H1 (cell line): ENCODE measurements around the gene PRKN. TPM values are rescaled to one million over a fixed set of nuclear protein-coding genes. Genes with fewer than 3 reads are reported as not detected.

ENCODE experiments used
- CTCF ChIA-PET: fragments of 300-600 bp; sonication (Branson Sonifier 250); formaldehyde crosslinking; loops from one replicate; lab custom pipeline; 2021; ENCODE audit not compliant: partially characterized antibody; lab: Charles Lee
- POLR2A ChIA-PET: fragments of 300-600 bp; sonication (Branson Sonifier 250); formaldehyde crosslinking; loops from one replicate; lab custom pipeline; 2021; ENCODE audit warnings: inconsistent platforms; ENCODE audit not compliant: partially characterized antibody; lab: Charles Lee
- DNase-seq, 2 experiments: peaks; one replicate each; pipeline versions ENCODE4 v3.0.0 to v3.0.0-alpha.2; 2010 to 2022; ENCODE audit warnings: low spot score in 2 of 2, low read depth in 1 of 2, mixed read lengths in 1 of 2
- FAIRE-seq: peaks from 2 replicates; lab custom pipeline; 2011; peaks lifted over from hg19 to GRCh38; lab: Jason Lieb, UNC
- H2AFZ ChIP-seq: 2 replicates; pipeline ENCODE4 v1.8.1; 2012; ENCODE audit warnings: low read length, inconsistent platforms
- H2AK5ac ChIP-seq: 2 replicates; pipeline ENCODE4 v1.6.1; 2013; ENCODE audit warnings: low read depth, low read length
- H2BK120ac ChIP-seq: replicated peaks from 2 replicates; pipeline ENCODE3; 2013; ENCODE audit warnings: low read depth, low read length, inconsistent platforms
- H2BK12ac ChIP-seq: 2 replicates; pipeline ENCODE4 v1.6.1; 2013; ENCODE audit warnings: low read depth, low read length
- H2BK15ac ChIP-seq: 2 replicates; pipeline ENCODE4 v1.6.1; 2013; ENCODE audit warnings: low read length
- H2BK20ac ChIP-seq: 2 replicates; pipeline ENCODE4 v1.6.1; 2013; ENCODE audit warnings: low read length
- H2BK5ac ChIP-seq: 2 replicates; pipeline ENCODE4 v1.6.1; 2013; ENCODE audit warnings: low read depth, low read length
- H3K14ac ChIP-seq: 2 replicates; pipeline ENCODE4 v1.6.1; 2013; ENCODE audit warnings: inconsistent platforms; ENCODE audit not compliant: insufficient read length
- H3K18ac ChIP-seq: 2 replicates; pipeline ENCODE4 v1.6.1; 2013; ENCODE audit warnings: low read length; ENCODE audit errors: extremely low read depth
- H3K23ac ChIP-seq: 2 replicates; pipeline ENCODE4 v1.6.1; 2013; ENCODE audit warnings: inconsistent platforms; ENCODE audit not compliant: insufficient read length
- H3K23me2 ChIP-seq: 2 replicates; pipeline ENCODE4 v1.6.1; 2013; ENCODE audit warnings: low read depth, low read length
- H3K27ac ChIP-seq: 2 replicates; pipeline ENCODE4 v1.6.1; 2011; ENCODE audit warnings: low read depth, low read length, inconsistent platforms
- H3K27me3 ChIP-seq, 4 experiments: replicated peaks in 1 of 4; 1 replicate in 1 of 4; 2 replicates in 3 of 4; pipeline versions ENCODE4 v1.6.1 to v1.8.1; 2011 to 2013; ENCODE audit warnings: low read length in 3 of 4, mild to moderate bottlenecking in 3 of 4, inconsistent platforms in 2 of 4, mixed read lengths in 2 of 4, moderate library complexity in 1 of 4; ENCODE audit not compliant: control insufficient read depth in 3 of 4, insufficient read depth in 3 of 4; ENCODE audit errors: extremely low read depth in 1 of 4
- H3K36me3 ChIP-seq, 4 experiments: 2 replicates each; pipeline versions ENCODE4 v1.6.1 to v1.8.1; 2011 to 2013; ENCODE audit warnings: mild to moderate bottlenecking in 4 of 4, low read length in 3 of 4, moderate library complexity in 2 of 4, control low read depth in 1 of 4, inconsistent platforms in 1 of 4; ENCODE audit not compliant: insufficient read depth in 4 of 4, control insufficient read depth in 2 of 4
- H3K4ac ChIP-seq: replicated peaks from 2 replicates; pipeline ENCODE3; 2013; ENCODE audit warnings: low read length, low read depth, mixed read lengths, inconsistent platforms; ENCODE audit not compliant: insufficient read length
- H3K4me1 ChIP-seq, 4 experiments: replicated peaks in 1 of 4; 1 replicate in 1 of 4; 2 replicates in 3 of 4; pipeline versions ENCODE4 v1.6.1 to v1.8.1; 2011 to 2013; ENCODE audit warnings: low read length in 3 of 4, inconsistent platforms in 2 of 4, mixed read lengths in 1 of 4; ENCODE audit not compliant: insufficient read depth in 4 of 4, control insufficient read depth in 3 of 4
- H3K4me2 ChIP-seq, 2 experiments: 2 replicates each; pipeline versions ENCODE4 v1.6.1 to v1.8.1; 2011 to 2013; ENCODE audit warnings: low read depth in 2 of 2, low read length in 2 of 2, control low read depth in 1 of 2, inconsistent platforms in 1 of 2, mild to moderate bottlenecking in 1 of 2; ENCODE audit not compliant: insufficient read depth in 1 of 2
- H3K4me3 ChIP-seq, 4 experiments: fragments of 200-600, 300-600 bp in 1 of 4; sonication (generic), shearing (Covaris generic), sonication (Bioruptor Twin) in 1 of 4; 2 replicates each; pipeline versions ENCODE4 v1.5.1 to v1.8.1; 2011 to 2016; ENCODE audit warnings: low read length in 4 of 4, low read depth in 3 of 4, control low read depth in 2 of 4, inconsistent platforms in 2 of 4, mild to moderate bottlenecking in 2 of 4, mixed read lengths in 1 of 4, moderate library complexity in 1 of 4; ENCODE audit not compliant: insufficient read depth in 2 of 4; ENCODE audit errors: extremely low read depth in 1 of 4
- H3K56ac ChIP-seq: replicated peaks from 2 replicates; pipeline ENCODE3; 2013; ENCODE audit warnings: low read depth, mild to moderate bottlenecking, mixed read lengths, low read length, inconsistent platforms; ENCODE audit not compliant: insufficient read length
- H3K79me1 ChIP-seq: 2 replicates; pipeline ENCODE4 v1.6.1; 2013; ENCODE audit warnings: low read depth, low read length, control low read depth
- H3K79me2 ChIP-seq, 2 experiments: 2 replicates each; pipeline versions ENCODE4 v1.6.1 to v1.8.1; 2012 to 2013; ENCODE audit warnings: low read length in 2 of 2, mild to moderate bottlenecking in 2 of 2, inconsistent platforms in 1 of 2; ENCODE audit not compliant: insufficient read depth in 2 of 2, control insufficient read depth in 1 of 2
- H3K9ac ChIP-seq, 4 experiments: replicated peaks in 1 of 4; 1 replicate in 1 of 4; 2 replicates in 3 of 4; pipeline versions ENCODE4 v1.6.1 to v1.8.1; 2011 to 2013; ENCODE audit warnings: low read depth in 3 of 4, low read length in 3 of 4, control low read depth in 2 of 4, mild to moderate bottlenecking in 2 of 4, moderate library complexity in 2 of 4, inconsistent platforms in 1 of 4; ENCODE audit errors: extremely low read depth in 1 of 4
- H3K9me3 ChIP-seq, 2 experiments: 2 replicates each; pipeline versions ENCODE4 v1.6.1 to v1.8.1; 2012 to 2013; ENCODE audit warnings: mild to moderate bottlenecking in 2 of 2, moderate library complexity in 2 of 2, control low read depth in 1 of 2, inconsistent platforms in 1 of 2, low read depth in 1 of 2, low read length in 1 of 2, mixed read lengths in 1 of 2; ENCODE audit not compliant: insufficient read depth in 2 of 2
- H4K20me1 ChIP-seq, 2 experiments: replicated peaks in 1 of 2; 2 replicates each; pipeline versions ENCODE3 to v1.8.1; 2011 to 2013; ENCODE audit warnings: inconsistent platforms in 2 of 2, low read length in 2 of 2, mild to moderate bottlenecking in 1 of 2; ENCODE audit not compliant: insufficient read depth in 2 of 2, control insufficient read depth in 1 of 2
- H4K5ac ChIP-seq: 2 replicates; pipeline ENCODE4 v1.6.1; 2013; ENCODE audit warnings: low read length, low read depth, mixed read lengths, inconsistent platforms; ENCODE audit not compliant: insufficient read length
- H4K8ac ChIP-seq: 2 replicates; pipeline ENCODE4 v1.8.0; 2013; ENCODE audit warnings: mild to moderate bottlenecking, moderate library complexity, low read length, inconsistent platforms; ENCODE audit not compliant: insufficient read depth; ENCODE audit errors: extremely low read depth
- H4K91ac ChIP-seq: replicated peaks from 2 replicates; pipeline ENCODE3; 2013; ENCODE audit warnings: low read length, mixed read lengths, inconsistent platforms; ENCODE audit not compliant: insufficient read length
- BACH1 ChIP-seq: IDR thresholded peaks from 2 replicates; pipeline ENCODE4 v1.6.1; 2012; ENCODE audit warnings: low read length, improper control_type of control experiment
- CBX8 ChIP-seq: fragments of 300-800, 300-1000 bp; sonication (generic); IDR thresholded peaks from 2 replicates; pipeline ENCODE4 v1.7.1; 2016; ENCODE audit warnings: low read depth, low read length, borderline replicate concordance
- JUN ChIP-seq: IDR thresholded peaks from 2 replicates; pipeline ENCODE4 v1.6.1; 2011; ENCODE audit warnings: low read depth, mild to moderate bottlenecking, improper control_type of control experiment, low read length
- JUND ChIP-seq: IDR thresholded peaks from 2 replicates; pipeline ENCODE4 v1.6.1; 2011; ENCODE audit warnings: mild to moderate bottlenecking, improper control_type of control experiment, low read length
- KDM4A ChIP-seq: IDR thresholded peaks from one replicate; pipeline ENCODE4 v1.7.1; 2012; ENCODE audit warnings: low read depth, mild to moderate bottlenecking, moderate library complexity, low read length, inconsistent platforms; ENCODE audit not compliant: severe bottlenecking
- NRF1 ChIP-seq: IDR thresholded peaks from 2 replicates; pipeline ENCODE4 v1.6.1; 2011; ENCODE audit warnings: mild to moderate bottlenecking, low read depth, low read length, improper control_type of control experiment
- SAP30 ChIP-seq: fragments of 300-600 bp; sonication (generic); IDR thresholded peaks from 2 replicates; pipeline ENCODE4 v1.7.1; 2012; ENCODE audit warnings: low read length, moderate library complexity, mild to moderate bottlenecking, inconsistent platforms; ENCODE audit not compliant: insufficient read depth, insufficient replicate concordance
- SIX5 ChIP-seq: IDR thresholded peaks from 2 replicates; pipeline ENCODE4 v1.6.1; 2011; ENCODE audit warnings: mild to moderate bottlenecking, low read depth, low read length
- TEAD4 ChIP-seq: IDR thresholded peaks from 2 replicates; pipeline ENCODE4 v1.6.1; 2012; ENCODE audit warnings: low read depth, low read length, inconsistent platforms, mixed read lengths
- WGBS, 2 experiments: shearing (Covaris generic) in 1 of 2; methylation state at CpG; one replicate each; pipeline versions ENCODE4 v1.1.6 to v1.1.7; 2013 to 2015; ENCODE audit warnings: low lambda C conversion rate in 2 of 2, mixed read lengths in 2 of 2, inconsistent platforms in 1 of 2, low coverage in 1 of 2, missing lambda C conversion rate in 1 of 2; ENCODE audit not compliant: insufficient replicate concordance in 2 of 2, insufficient coverage in 1 of 2, insufficient read length in 1 of 2; ENCODE audit errors: extremely low coverage in 1 of 2, missing lambda C conversion rate in 1 of 2; 5-methylcytosine and 5-hydroxymethylcytosine counted together
- polyA plus RNA-seq, 7 experiments: library from polyadenylated mRNA; depleted of rRNA in 3 of 7; stranded (reverse) in 5 of 7; unstranded in 2 of 7; fragments of >200 nt in 5 of 7; fragments of 200-250 nt in 2 of 7; gene quantifications; 1 replicate in 5 of 7; 2 replicates in 1 of 7; 4 replicates in 1 of 7; pipeline versions ENCODE4 v1.2.1 to v1.2.3, GENCODE V29; 2011 to 2013; ENCODE audit warnings: missing spikeins in 2 of 7, mixed read lengths in 2 of 7
- total RNA-seq: library from RNA; stranded (reverse); fragmentation: NEBNext Ultra II Directional; extraction: Animal tissue kit (Norgen Biotek cat#: 25700); gene quantifications from 2 replicates; pipeline ENCODE4 v1.2.1, GENCODE V29; 2021

The PRKN gene
- total and polyA plus RNA-seq, 2 of the 8 experiments (the other 6 are each of a cell fraction or from before 2014, with no cell fraction given): 0.13 to 0.29 TPM

DNA sequence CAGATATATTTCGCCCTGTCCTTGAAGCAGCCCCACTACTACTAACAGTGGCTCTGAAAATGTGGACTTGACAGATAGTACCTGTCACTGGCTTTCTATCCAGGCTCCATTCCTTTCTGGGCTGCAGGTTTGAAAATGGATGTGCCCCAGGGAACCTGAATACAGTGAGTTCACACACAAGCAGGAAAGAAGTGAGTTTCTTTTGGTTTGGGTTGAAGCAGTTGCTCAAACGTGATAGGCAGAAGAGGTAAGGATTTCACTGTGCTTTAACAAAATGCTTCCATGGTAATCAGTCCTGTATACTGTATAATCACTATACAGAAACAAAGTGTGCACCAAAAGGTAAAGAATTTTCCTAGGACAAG lies 382.9 kb downstream of the PRKN start:
- Histone ChIP-seq H3K56ac (no peak overlapping the region), H2BK120ac (no peak overlapping the region), H4K8ac (no peak overlapping the region), H4K5ac (no peak overlapping the region), H4K91ac (no peak overlapping the region), H4K20me1 (no peaks in the 10 kb centered on the region), H2BK5ac (no peak overlapping the region), H3K18ac (no peak overlapping the region), H3K14ac (no peak overlapping the region), H3K79me1 (no peaks in the 10 kb centered on the region), H2AK5ac (no peak overlapping the region), H3K4me3 (no peak overlapping the region), H3K4me1 (peaks cover 0 to 4% (median 1%) of the 10 kb centered on the region in 4 experiments; a peak in 3 of 7 replicates), H2BK20ac (no peak overlapping the region), H3K36me3 (no peaks in the 10 kb centered on the region), H3K9me3 (no peaks in the 10 kb centered on the region), H2BK12ac (no peak overlapping the region), H3K79me2 (no peaks in the 10 kb centered on the region), H3K23me2 (no peaks in the 10 kb centered on the region), H3K4me2 (no peak overlapping the region), H2BK15ac (no peak overlapping the region), H3K23ac (no peak overlapping the region), H3K27ac (no peak overlapping the region), H2AFZ (0 out of 2 replicates have a peak overlapping the region, but pooled peaks have one; percentile 48), H3K9ac (no peak overlapping the region), H3K4ac (no peak overlapping the region), H3K27me3 (no peaks in the 10 kb centered on the region)
- POLR2A ChIA-PET: no interaction called here
- CTCF ChIA-PET: no interaction called here
- 72% methylated on average over 2 of the region's 2 CpGs; no CpG with 5 or more reads in 1 of the 2 experiments for WGBS, 2 experiments
- FAIRE-seq (no peak), DNase-seq (no peak)
- no peak for TF ChIP-seq CBX8
- TF ChIP-seq KDM4A: no peak
- TF ChIP-seq SAP30: no peak
- no peak for TF ChIP-seq JUND
- no peak for TF ChIP-seq JUN
- no peak for TF ChIP-seq SIX5
- no peak for TF ChIP-seq BACH1
- no peak for TF ChIP-seq NRF1
- TF ChIP-seq TEAD4: no peak
